8988T (cell line): Measurements from ENCODE around the gene TACC2.
"Not testable (repeated sequence)": the region's sequence is repeated elsewhere in the genome, so short reads cannot be mapped to it uniquely, and the experiment has no call there.

ENCODE experiments used
- DNase-seq: peaks from one replicate; pipeline ENCODE4 v3.0.0; 2011

Gene TACC2

GRCh38 chr10:121990015-121990677 lies 1.2 kb downstream of the TACC2 start:
- DNase-seq = no peak

DNA sequence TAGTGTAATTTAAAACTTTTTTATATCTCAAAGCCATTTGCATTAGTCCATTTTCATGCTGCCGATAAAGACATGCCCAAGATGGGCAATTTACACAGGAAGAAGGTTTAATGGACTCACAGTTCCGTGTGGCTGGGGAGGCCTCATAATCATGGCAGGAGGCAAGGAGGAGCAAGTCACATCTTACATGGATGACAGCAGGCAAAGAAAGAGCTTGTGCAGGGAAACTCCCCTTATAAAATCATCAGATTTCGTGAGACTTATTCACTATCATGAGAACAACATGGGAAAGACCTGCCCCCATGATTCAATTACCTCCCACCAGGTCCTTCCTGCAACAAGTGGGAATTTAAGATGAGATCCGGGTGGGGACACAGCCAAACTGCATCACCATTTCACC lies 2.8 kb downstream of the TACC2 start:
- DNase-seq = not testable (repeated sequence)

GRCh38 chr10:121994429-121994941 lies 5.5 kb downstream of the TACC2 start:
- DNase-seq = no peak

GRCh38 chr10:121998462-121998861 lies 9.5 kb downstream of the TACC2 start:
- no peak for DNase-seq

DNA sequence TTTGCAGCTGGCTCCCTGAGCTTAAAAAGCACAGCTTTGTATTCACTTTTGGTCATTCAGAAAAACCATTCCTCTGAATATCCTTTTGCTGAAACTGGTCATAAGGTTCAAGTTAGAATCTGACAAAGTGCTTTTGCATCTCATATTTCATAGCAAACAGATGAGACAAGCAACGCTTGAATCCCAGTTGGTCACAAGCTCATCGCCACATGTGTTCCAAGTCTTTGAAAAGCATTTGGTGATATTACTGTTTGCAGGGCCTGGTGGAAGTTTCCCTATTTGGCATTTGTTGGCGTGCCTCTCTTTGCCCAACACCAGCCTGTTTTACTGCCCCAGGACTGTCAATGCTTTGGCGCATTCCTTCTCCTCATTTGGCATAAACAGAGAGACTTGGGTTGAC lies 10.3 kb downstream of the TACC2 start:
- no peak for DNase-seq

DNA sequence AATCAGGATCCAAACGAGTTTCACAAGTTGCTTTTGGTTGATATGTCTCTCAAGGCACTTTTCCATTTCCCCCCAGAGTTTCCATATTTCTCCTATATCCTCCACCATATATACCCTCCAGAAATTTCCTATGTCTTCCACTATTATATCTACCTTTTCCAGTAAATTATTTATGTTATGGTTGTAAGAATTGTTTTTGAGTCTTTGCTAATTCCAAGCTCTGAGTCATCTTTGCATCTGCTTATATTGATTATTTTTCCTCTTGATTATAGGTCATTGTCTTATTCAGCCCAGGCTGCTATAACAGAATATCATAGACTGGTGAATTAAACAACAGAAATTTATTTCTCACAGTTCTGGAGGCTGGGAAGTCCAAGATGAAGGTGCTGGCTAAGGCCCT lies 12.7 kb downstream of the TACC2 start:
- DNase-seq = no peak

DNA sequence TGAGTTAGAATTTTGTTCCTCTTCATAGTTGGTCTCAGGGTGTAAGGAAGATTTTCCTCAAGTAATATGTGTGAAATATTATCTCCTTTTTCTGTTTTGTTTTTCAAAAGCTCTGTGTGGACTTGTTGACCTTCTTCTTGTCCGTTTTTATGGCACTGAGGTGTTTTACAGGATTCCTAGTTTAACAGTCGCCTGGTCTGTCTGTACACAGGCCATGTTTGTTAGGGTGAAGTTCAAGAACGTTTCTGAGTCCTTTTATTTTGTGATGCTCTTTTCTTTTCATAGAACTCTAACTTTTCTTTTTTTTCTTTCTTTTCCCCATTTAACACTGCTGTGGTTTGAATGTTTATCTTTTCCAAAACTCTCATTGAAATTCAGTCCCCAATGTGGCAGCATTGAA lies 18.5 kb downstream of the TACC2 start:
- DNase-seq = no peak

GRCh38 chr10:122010405-122011050 lies 21.6 kb downstream of the TACC2 start:
- no peak for DNase-seq

- no peak for DNase-seq
These were observed 23.8 kb downstream of the TACC2 start for GRCh38 chr10:122012731-122013130.

DNA sequence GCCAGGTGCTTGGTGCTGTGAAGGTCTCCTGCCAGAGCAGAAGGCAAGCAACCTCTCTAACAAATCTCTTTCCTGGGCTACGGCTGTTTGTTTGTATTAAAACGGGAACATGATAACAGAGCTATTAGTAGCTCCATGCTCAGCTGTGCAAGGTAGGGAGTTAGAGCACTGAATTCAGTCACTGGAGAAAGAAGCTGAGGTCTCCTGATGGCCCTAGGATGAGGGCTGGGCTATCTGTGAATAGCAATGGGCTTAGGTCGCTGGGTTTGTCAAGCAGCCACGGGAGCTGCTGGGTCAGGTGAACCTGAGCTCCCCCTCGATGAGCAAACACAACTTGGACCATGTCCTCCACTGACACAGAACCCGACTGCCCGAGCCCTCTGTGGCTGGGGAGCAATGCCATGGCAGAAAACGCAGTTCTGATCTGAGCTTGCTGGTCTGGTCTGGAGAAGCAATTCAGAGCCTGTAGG lies 24.4 kb downstream of the TACC2 start:
- DNase-seq = no peak

DNA sequence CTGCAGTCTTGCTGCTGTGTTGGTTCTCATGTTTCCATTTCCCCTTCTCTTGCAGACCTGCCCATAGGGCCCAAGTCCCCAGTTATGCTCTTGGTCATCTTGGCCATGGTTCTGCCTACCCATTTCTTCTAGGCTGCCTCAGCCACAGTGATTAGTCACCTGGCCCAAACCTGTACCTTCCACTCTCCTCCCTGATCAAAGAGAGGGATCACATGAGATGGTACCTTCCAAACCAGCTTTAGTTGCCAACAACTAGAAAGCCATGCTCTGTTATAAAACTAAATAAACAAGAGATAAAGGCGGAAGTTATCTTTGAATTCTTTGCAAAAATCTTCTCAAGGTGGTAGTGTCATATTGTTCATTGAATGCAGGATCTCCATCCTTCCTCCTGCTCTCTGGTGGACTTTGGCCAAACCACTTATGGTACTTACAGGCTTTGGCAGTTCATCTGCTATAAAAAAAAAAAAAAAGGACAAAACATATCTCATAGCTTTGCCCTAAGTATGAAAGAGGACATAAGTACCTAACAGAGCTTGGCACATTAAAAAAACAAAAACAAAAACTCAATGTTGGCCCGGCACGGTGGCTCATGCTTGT lies 25.8 kb downstream of the TACC2 start:
- no peak for DNase-seq

DNA sequence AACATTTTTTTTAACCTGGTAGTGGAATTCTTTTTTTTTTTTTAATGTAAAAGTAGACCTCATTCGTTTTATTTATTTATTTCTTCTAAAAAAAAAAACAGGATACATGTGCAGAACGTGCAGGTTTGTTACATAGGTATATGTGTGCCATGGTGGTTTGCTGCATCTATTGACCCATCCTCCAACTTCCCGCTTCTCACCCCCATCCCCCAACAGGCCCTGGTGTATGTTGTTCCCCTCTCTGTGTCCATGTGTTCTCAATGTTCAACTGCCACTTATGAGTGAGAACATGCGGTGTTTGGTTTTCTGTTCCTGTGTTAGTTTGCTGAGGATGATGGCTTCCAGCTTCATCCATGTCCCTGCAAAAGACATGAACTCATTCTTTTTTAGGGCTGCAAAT lies 29.0 kb downstream of the TACC2 start:
- DNase-seq = not testable (repeated sequence)

DNA sequence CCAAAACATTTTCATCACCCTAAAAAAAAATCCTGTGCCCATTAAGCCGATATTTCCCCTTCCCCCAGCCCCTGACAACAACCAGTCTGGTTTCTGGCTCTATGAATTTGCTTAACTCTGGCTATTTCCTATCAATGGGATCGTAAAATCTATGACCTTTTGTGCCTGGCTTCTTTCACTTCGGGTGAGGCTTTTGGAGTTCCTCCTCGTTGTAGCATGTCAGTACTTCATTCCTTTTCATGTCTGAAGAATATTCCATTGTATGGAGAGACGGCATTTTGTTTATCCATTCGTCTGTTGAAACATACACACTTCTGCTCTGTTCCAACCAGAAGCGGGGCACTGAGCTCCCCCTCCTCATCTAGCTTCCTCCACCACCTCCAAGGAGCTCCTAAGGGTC lies 29.5 kb downstream of the TACC2 start:
- DNase-seq = no peak

GRCh38 chr10:122018951-122019413 lies 30.0 kb downstream of the TACC2 start:
- no peak for DNase-seq

GRCh38 chr10:122019414-122019975 lies 30.5 kb downstream of the TACC2 start:
- no peak for DNase-seq

DNA sequence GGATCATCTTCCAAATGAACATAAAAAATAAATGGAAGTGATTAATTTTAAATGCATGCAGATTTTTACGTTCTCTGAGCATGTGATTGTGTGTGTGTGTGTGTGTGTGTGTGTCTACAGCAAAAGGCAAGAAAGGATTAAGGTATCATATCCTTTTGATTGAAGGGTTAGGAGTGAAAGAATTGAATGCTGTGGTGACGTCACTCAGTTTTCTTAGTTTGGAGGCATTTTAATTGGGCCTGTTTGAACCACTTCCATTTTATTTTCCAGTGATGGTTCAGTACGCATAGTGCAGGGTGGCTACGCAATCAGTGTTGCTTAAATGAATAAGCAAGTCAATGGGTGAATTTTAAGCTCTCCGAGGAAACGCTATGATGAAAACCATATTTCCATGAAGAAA lies 31.3 kb downstream of the TACC2 start:
- no peak for DNase-seq

DNA sequence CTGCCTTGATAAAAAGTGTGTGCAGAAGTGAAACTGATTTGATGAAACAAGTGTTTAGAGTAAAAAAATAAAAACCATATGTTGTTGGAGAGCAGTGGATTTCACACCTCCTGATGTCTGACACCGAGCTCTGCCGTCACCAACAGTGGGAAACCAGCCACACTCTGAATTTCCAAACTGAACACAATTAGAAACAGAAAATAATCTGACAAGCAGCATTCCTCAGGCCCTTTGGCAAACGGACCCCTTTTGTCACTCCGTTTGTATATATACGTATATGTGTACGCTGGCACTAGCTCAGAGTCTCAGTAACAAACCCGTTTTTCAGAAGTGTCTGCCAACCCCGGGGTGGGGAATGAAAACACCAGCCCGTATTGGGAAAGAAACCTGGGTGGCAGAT lies 32.4 kb downstream of the TACC2 start:
- no peak for DNase-seq

DNA sequence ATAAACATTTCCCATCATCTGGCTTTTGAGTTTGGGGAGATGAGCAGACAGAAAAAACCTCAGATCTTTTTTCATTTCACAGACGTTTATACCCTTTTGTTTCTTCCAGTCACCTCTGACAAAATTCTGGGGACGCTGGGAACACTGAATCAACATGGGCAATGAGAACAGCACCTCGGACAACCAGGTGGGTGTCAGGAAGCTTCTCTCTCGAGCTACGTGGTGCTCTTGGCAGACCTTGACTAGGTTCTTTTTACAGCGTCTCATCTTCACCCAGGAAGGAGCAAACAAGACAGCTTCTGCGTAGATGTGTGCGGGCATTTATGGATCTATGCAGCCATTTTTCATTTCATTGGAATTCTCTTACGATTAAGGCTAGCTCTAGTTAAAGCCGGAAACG lies 32.9 kb downstream of the TACC2 start:
- no peak for DNase-seq

DNA sequence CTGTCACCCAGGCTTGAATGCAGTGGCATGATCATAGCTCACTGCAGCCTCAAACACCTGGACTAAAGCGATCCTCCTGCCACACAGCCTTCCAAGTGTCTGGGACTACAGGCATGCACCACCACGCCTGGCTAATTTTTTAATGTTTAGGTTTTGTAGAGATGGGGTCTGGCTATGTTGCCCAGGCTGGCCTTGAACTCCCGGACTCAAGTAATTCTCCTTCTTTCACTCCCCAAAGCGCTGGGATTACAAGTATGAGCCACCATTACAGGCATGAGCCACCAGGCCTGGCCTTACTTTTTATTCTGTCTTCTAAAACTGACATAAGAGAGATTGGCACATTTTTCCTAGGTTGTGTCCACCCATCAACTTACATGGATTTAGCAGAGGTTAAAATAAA lies 33.3 kb downstream of the TACC2 start:
- DNase-seq = no peak

- not testable (repeated sequence) for DNase-seq
These were observed 34.3 kb downstream of the TACC2 start for GRCh38 chr10:122023257-122023656.

DNA sequence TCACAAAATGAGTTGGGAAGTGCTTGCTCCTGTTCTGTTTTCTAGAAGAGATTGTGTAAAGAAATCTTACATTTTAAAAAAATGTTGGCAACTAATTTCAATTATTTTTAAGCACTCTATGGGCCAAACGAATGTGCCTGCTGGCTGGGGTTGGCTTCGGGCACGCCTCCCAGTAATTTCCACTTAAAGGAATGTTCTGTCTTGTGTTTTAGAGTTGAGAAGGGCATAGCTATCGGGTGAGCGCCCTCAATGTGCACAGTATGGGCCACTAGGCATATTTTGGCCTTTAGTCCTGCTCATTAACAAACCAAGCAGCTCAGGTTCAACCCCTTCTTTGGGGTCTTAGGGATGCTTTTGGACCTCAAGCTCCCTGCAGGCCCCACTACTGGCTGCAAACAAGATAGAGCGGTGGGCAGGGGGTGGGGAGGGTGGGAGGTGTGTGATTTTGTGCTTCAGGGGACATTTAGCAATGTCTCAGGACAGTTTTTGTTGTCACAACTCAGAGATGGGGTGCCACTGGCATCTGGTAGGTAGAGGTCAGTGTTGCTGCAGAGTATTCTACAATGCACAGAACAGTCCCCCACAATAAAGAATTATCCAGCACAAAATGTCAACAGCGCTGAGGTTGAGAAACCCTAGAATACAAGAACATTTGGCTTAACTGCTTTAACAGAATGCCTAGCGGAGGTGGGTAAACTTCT lies 40.7 kb downstream of the TACC2 start:
- DNase-seq = no peak

GRCh38 chr10:122030200-122030552 lies 41.2 kb downstream of the TACC2 start:
- no peak for DNase-seq

GRCh38 chr10:122033224-122033926 lies 44.4 kb downstream of the TACC2 start:
- DNase-seq = no peak
